Stimulated activated naive CD4-positive, alpha-beta T cell treated with Interleukin-2 at 50 U/mL for 16 hours (primary cell): Measurements from ENCODE around the gene ILDR2.
A peak's percentile ranks its signal among the peaks of the same experiment; 100 is the strongest.
"Not testable (repeated sequence)": the region's sequence is repeated elsewhere in the genome, so short reads cannot be mapped to it uniquely, and the experiment has no call there.

Experiments used
- DNase-seq: peaks from one replicate; lab custom pipeline; 2025; lab: John Stamatoyannopoulos, UW

ILDR2 gene

GRCh38 chr1:166884971-166885370 lies 90.4 kb downstream of the ILDR2 start:
- no peak for DNase-seq

GRCh38 chr1:166884040-166884642 lies 91.2 kb downstream of the ILDR2 start:
- DNase-seq, result no peak

- no peak for DNase-seq
These were observed 92.4 kb downstream of the ILDR2 start for GRCh38 chr1:166882893-166883292.

- not testable (repeated sequence) for DNase-seq
These were observed 97.0 kb downstream of the ILDR2 start for GRCh38 chr1:166878173-166878917.

GRCh38 chr1:166876540-166876838 lies 98.9 kb downstream of the ILDR2 start:
- no peak for DNase-seq

- peak; percentile 99 for DNase-seq
These were observed 99.4 kb downstream of the ILDR2 start, which contains the start of gene TADA1 for GRCh38 chr1:166875734-166876539. Gene TADA1, minus strand, starts transcription at chr1:166876264. Its CDS starts 31 bp downstream, at chr1:166876233.

- DNase-seq, result no peak
These were observed 100.0 kb downstream of the ILDR2 start for GRCh38 chr1:166875302-166875733.

- DNase-seq, result no peak
These were observed 100.9 kb downstream of the ILDR2 start for GRCh38 chr1:166874464-166874863.

GRCh38 chr1:166870584-166870983 lies 104.8 kb downstream of the ILDR2 start:
- no peak for DNase-seq

GRCh38 chr1:166869318-166870099 lies 105.8 kb downstream of the ILDR2 start:
- no peak for DNase-seq

- DNase-seq, result no peak
These were observed 106.7 kb downstream of the ILDR2 start for GRCh38 chr1:166868639-166869038.

- DNase-seq, result no peak
These were observed 109.4 kb downstream of the ILDR2 start for GRCh38 chr1:166865926-166866325.

GRCh38 chr1:166859597-166859996 lies 115.7 kb downstream of the ILDR2 start:
- DNase-seq, result no peak

- DNase-seq, result no peak
These were observed 116.5 kb downstream of the ILDR2 start for GRCh38 chr1:166858726-166859419.
